ENCODE results near the gene GHR. TPM values are rescaled to one million over a fixed set of nuclear protein-coding genes. Genes with fewer than 3 reads are reported as not detected.

Gene GHR
- total RNA-seq, 1 donor, result 5.4 TPM

- H3K4me1 ChIP-seq (ENCODE audit: insufficient read depth, low read length), result no peaks in the 10 kb centered on the region
- H3K27ac ChIP-seq (ENCODE audit: low read depth, low read length), result no peak overlapping the region
- TF ChIP-seq CTCF (IDR thresholded peaks at IDR 0.05; ENCODE audit: extremely low read depth, low read depth, low read length), result no peak
Observed at GRCh38 chr5:42513246-42513645, 90.0 kb downstream of the GHR start.

GRCh38 chr5:42514754-42515153, 91.5 kb downstream of the GHR start:
- Histone ChIP-seq H3K79me2 (ENCODE audit: insufficient read depth, low read length) (no peaks in the 10 kb centered on the region), H3K4me2 (ENCODE audit: insufficient read depth, low read length) (no peak overlapping the region), H2AFZ (ENCODE audit: low read length) (no peak overlapping the region), H3K9me3 (ENCODE audit: low read depth, low read length) (no peaks in the 10 kb centered on the region), H3K27ac (ENCODE audit: low read depth, low read length) (no peak overlapping the region), H3K4me1 (ENCODE audit: insufficient read depth, low read length) (no peaks in the 10 kb centered on the region), H4K20me1 (ENCODE audit: insufficient read depth, low read length) (no peaks in the 10 kb centered on the region), H3K36me3 (ENCODE audit: insufficient read depth, low read length) (no peaks in the 10 kb centered on the region), H3K27me3 (ENCODE audit: insufficient read depth, low read length) (no peaks in the 10 kb centered on the region), H3K4me3 (ENCODE audit: insufficient read depth, low read length) (no peak overlapping the region)
- no peak for TF ChIP-seq CTCF (IDR thresholded peaks at IDR 0.05; ENCODE audit: extremely low read depth, low read depth, low read length)
- DNase-seq (ENCODE audit: insufficient read length, low spot score, missing footprints), result no peak

More at GRCh38 chr5:42513246-42513645, 90.0 kb downstream of the GHR start:
- no peaks in the 10 kb centered on the region for H3K36me3 ChIP-seq (ENCODE audit: insufficient read depth, low read length)
- no peaks in the 10 kb centered on the region for H3K27me3 ChIP-seq (ENCODE audit: insufficient read depth, low read length)
- no peak overlapping the region for H3K4me3 ChIP-seq (ENCODE audit: insufficient read depth, low read length)
- no peak overlapping the region for H2AFZ ChIP-seq (ENCODE audit: low read length)
- H3K9me3 ChIP-seq (ENCODE audit: low read depth, low read length), result no peaks in the 10 kb centered on the region
- no peak overlapping the region for H3K4me2 ChIP-seq (ENCODE audit: insufficient read depth, low read length)
- no peaks in the 10 kb centered on the region for H3K79me2 ChIP-seq (ENCODE audit: insufficient read depth, low read length)
- no peak for DNase-seq (ENCODE audit: insufficient read length, low spot score, missing footprints)
- no peaks in the 10 kb centered on the region for H4K20me1 ChIP-seq (ENCODE audit: insufficient read depth, low read length)

GRCh38 chr5:42515504-42515903, 92.3 kb downstream of the GHR start:
- H3K36me3 ChIP-seq (ENCODE audit: insufficient read depth, low read length), result no peaks in the 10 kb centered on the region
- DNase-seq (ENCODE audit: insufficient read length, low spot score, missing footprints), result no peak
- no peaks in the 10 kb centered on the region for H3K4me1 ChIP-seq (ENCODE audit: insufficient read depth, low read length)

More at GRCh38 chr5:42515504-42515903, 92.3 kb downstream of the GHR start:
- Histone ChIP-seq H2AFZ (ENCODE audit: low read length) (no peak overlapping the region), H3K27ac (ENCODE audit: low read depth, low read length) (no peak overlapping the region), H3K79me2 (ENCODE audit: insufficient read depth, low read length) (no peaks in the 10 kb centered on the region), H3K4me2 (ENCODE audit: insufficient read depth, low read length) (no peak overlapping the region), H3K9me3 (ENCODE audit: low read depth, low read length) (no peaks in the 10 kb centered on the region), H4K20me1 (ENCODE audit: insufficient read depth, low read length) (no peaks in the 10 kb centered on the region), H3K27me3 (ENCODE audit: insufficient read depth, low read length) (no peaks in the 10 kb centered on the region), H3K4me3 (ENCODE audit: insufficient read depth, low read length) (no peak overlapping the region)
- no peak for TF ChIP-seq CTCF (IDR thresholded peaks at IDR 0.05; ENCODE audit: extremely low read depth, low read depth, low read length)

All from osteoblast (primary cell).